ENCODE data around the gene TCF15. TPM values are rescaled to one million over a fixed set of nuclear protein-coding genes. Genes with fewer than 3 reads are reported as not detected.

Gene TCF15
- total RNA-seq, 4 donors from 2014 or later: 0.51 to 1.0 (median 0.97) TPM; not detected in 1

- Histone ChIP-seq H3K36me3 (no peaks in the 10 kb centered on the region), H3K27ac (no peak overlapping the region), H3K4me1 (no peaks in the 10 kb centered on the region), H3K4me3 (no peak overlapping the region), H3K9me3 (no peaks in the 10 kb centered on the region), H3K27me3 (peaks cover 0 to 7% of the 10 kb centered on the region in 2 donors)
- TF ChIP-seq, protein P1, sequence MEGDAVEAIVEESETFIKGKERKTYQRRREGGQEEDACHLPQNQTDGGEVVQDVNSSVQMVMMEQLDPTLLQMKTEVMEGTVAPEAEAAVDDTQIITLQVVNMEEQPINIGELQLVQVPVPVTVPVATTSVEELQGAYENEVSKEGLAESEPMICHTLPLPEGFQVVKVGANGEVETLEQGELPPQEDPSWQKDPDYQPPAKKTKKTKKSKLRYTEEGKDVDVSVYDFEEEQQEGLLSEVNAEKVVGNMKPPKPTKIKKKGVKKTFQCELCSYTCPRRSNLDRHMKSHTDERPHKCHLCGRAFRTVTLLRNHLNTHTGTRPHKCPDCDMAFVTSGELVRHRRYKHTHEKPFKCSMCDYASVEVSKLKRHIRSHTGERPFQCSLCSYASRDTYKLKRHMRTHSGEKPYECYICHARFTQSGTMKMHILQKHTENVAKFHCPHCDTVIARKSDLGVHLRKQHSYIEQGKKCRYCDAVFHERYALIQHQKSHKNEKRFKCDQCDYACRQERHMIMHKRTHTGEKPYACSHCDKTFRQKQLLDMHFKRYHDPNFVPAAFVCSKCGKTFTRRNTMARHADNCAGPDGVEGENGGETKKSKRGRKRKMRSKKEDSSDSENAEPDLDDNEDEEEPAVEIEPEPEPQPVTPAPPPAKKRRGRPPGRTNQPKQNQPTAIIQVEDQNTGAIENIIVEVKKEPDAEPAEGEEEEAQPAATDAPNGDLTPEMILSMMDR (IDR thresholded peaks at IDR 0.05): no peak
- TF ChIP-seq POLR2A (IDR thresholded peaks at IDR 0.05): no peak
- DNase-seq: no peak
- intact Hi-C loops (cut with DNase I; ENCODE audit: low total_unique reads): no loop called here
These were observed 641 bp downstream of the TCF15 start for GRCh38 chr20:609371-609964.

DNA sequence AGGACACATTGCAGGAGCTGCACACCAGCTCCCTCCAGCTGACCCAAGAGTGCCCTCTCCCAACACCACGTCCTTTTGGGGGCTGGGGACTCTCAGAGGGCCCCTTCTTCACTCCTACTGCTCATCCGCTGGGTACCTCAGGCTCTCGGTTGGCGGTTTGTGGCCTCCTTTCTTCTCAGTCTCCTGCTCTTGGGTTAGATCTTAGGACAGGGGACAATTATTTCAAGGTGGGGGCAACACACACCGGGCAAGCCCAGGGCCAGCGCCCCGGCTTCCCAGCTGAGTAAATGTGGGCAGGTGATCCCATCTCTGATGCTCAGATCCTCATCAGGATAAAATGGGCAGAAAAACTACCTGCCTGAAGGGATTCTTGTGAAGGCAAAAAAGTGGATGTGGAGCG is 1.1 kb downstream of the TCF15 start:
- no peak for TF ChIP-seq POLR2A (IDR thresholded peaks at IDR 0.05)
- TF ChIP-seq, protein P1 (IDR thresholded peaks at IDR 0.05): no peak
- no peaks in the 10 kb centered on the region for H3K9me3 ChIP-seq
- no peaks in the 10 kb centered on the region for H3K4me1 ChIP-seq
- intact Hi-C loops (cut with DNase I; ENCODE audit: low total_unique reads): no loop called here
- H3K36me3 ChIP-seq: no peaks in the 10 kb centered on the region
- no peak overlapping the region for H3K27ac ChIP-seq
- no peak for DNase-seq
- H3K4me3 ChIP-seq: no peak overlapping the region
- H3K27me3 ChIP-seq: peaks cover 0 to 7% of the 10 kb centered on the region in 2 donors

DNA sequence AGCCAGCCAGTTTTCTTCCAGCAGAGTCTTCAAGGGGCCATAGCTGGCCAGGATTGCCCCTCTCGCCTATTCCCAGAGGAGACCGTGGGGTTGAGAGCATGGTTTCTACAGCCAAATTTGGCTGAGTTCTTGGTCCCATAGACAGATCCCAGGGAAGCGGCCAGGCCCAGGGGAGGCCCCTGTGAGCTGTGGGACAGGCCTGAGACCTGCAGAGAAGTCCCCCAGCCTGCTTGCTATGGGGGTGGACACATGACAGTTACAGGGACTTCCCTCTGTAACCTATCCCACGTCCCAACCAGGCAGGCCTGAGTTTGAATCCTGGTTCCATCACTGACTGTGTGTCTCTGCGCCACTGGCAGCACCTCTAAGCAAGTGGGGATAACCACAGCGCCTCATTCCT is 2.6 kb downstream of the TCF15 start:
- no peak for DNase-seq
- no peak overlapping the region for H3K4me3 ChIP-seq
- no peaks in the 10 kb centered on the region for H3K36me3 ChIP-seq
- H3K27me3 ChIP-seq: peaks cover 0 to 7% of the 10 kb centered on the region in 2 donors
- intact Hi-C loops (cut with DNase I; ENCODE audit: low total_unique reads): no loop called here
- TF ChIP-seq, protein P1 (IDR thresholded peaks at IDR 0.05): no peak
- TF ChIP-seq POLR2A (IDR thresholded peaks at IDR 0.05): no peak
- H3K4me1 ChIP-seq: no peaks in the 10 kb centered on the region
- no peak overlapping the region for H3K27ac ChIP-seq
- no peaks in the 10 kb centered on the region for H3K9me3 ChIP-seq

GRCh38 chr20:605237-605636 is 4.9 kb downstream of the TCF15 start:
- Histone ChIP-seq H3K27me3 (no peaks in the 10 kb centered on the region), H3K27ac (no peak overlapping the region), H3K36me3 (no peaks in the 10 kb centered on the region), H3K4me3 (no peak overlapping the region), H3K4me1 (no peaks in the 10 kb centered on the region), H3K9me3 (no peaks in the 10 kb centered on the region)
- DNase-seq: no peak
- intact Hi-C loops (cut with DNase I; ENCODE audit: low total_unique reads): no loop called here
- TF ChIP-seq POLR2A (IDR thresholded peaks at IDR 0.05): no peak
- TF ChIP-seq, protein P1 (IDR thresholded peaks at IDR 0.05): no peak

DNA sequence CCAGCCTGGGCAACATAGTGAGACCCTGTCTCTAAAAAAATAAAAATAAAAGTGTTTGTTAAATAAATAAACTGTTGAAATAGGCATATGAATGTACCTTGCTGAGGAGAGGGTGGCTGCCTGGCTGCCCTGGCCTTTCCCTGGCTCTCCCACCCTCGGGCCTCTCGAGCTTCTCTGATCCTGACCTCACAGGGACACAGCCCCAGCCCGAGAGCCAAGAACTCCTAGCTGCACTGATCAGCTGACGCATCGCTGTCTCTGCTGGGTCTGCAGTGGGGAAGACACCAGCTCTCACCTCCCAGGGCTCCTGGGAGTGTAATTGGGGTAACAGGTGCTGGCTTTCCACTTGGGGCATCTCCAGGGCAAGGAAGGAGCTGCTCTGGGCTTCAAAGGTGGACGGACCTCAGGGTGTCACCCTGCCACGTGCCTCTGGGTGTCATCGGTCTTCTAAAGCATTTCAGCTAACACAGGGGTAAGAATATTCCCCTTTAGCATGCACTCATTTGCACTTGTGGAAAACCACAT is 6.9 kb downstream of the TCF15 start:
- no peak for TF ChIP-seq POLR2A (IDR thresholded peaks at IDR 0.05)
- Histone ChIP-seq H3K4me3 (no peak overlapping the region), H3K36me3 (no peaks in the 10 kb centered on the region), H3K27me3 (no peaks in the 10 kb centered on the region), H3K9me3 (no peaks in the 10 kb centered on the region), H3K4me1 (no peaks in the 10 kb centered on the region), H3K27ac (no peak overlapping the region)
- no peak for DNase-seq
- intact Hi-C loops (cut with DNase I; ENCODE audit: low total_unique reads): no loop called here
